GM21526 (cell line): ENCODE results near the gene RIN3.
"Not testable (repeated sequence)": the region's sequence is repeated elsewhere in the genome, so short reads cannot be mapped to it uniquely, and the experiment has no call there.

Experiments used
- ATAC-seq: cut with Tn5 transposase; IDR thresholded peaks from one replicate; pipeline ENCODE4 v1.9.1; 2021; ENCODE audit warnings: moderate library complexity; ENCODE audit not compliant: unreplicated experiment, low FRiP score

Gene RIN3

DNA sequence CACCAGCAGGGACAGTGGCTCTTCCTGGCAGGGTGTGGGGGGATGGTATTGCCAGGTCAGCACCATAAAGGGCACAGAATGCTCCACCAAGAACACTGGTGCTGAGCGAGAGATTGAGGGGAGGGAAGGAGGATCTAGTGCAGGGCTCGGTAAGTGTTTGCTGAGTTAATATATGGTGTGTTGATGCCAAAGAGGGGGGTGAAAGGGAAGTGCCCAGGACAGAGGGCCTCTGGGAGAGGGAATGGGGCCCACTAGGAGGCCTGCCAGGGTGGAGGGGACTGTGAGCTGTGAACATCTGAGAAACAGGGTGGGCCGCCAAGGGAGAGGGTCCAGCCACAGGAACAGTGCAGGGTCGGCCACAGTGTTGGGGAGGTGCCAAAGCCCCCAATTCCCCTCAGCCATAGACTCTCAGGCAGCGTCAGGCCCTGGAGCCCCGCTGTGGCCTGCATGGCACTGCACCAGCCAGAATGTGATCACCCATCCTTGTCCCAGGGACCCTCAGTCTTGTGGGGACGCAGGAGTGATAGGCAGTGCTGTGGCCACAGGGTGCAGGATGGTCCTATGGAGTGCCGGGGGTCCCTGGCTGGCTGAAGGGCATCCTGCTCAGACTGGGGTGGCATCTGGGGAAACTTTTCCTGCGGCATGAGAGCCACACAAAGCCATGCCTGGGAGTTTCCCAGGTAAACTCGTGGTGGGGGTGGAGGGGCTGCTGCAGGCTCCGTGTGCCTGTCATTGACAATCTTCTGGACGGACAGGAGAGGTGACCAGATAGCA, 11.9 kb downstream of the RIN3 start:
- no peak for ATAC-seq

DNA sequence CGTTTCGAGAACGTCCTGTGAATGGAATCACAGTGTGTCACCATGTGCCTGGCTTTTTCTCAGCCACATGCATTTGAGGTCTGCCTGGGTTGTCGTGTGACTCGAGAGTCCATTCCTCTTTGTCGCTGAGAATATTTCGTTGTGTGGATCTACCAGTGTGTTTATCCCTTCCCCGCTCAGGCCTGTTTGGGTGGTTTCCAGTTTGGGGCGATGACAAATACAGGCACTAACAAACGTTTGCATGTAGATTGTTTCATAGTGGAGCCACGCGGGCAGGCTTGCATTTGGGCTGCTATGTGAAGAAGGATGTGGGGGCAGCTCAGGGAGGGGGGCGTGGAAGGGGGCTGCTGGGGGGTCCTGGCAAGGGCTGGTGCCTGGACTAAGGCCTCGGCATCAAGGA, 14.1 kb downstream of the RIN3 start:
- ATAC-seq, result no peak

DNA sequence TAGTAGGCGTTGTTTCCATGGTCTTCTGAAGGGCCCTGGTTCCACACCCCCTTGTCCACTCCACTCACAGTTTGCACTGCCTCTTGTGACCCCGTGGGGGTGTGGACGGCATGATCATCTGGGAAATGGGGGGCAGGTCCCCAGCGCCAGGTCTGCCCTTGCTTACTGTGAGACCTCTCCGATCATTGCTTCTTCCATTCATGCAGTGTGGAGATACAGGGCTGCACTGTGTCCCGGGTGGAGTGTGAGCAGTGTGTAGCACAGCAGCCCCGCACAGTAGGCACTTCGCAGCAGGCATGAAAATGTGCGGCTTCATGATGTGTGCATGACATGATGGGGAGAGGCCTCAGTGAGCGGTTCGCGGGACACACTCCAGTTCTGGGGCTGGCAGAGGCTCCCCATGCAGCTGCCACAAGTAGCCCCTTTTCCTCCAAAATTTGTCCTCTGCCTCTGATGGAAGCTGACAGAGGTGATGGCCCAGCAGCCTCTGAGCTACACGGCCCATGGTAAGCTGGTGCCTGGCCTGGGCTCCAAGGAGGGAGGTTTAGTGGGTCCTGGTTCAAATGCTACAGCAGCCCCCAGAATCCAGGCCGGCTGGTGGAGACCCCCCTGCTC, 15.0 kb downstream of the RIN3 start:
- ATAC-seq, result no peak

DNA sequence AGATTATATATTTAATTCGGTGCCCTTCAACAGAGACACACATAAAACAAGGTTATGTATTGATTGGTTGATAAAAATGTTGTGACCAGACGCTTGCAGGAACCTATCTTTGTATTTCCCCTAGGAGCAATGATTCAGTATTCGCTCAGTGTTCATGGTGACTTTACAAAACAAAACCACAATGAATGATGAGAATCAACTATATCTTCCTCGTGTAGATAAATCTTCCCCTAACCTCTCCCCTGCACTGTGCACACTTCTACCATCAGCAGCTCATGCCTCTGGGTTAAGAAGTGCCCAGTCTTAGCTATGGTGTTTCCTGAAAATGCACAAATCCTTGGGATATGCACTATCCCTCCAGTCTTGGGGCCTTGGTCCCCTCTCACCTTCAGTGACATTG, 16.3 kb downstream of the RIN3 start:
- no peak for ATAC-seq

DNA sequence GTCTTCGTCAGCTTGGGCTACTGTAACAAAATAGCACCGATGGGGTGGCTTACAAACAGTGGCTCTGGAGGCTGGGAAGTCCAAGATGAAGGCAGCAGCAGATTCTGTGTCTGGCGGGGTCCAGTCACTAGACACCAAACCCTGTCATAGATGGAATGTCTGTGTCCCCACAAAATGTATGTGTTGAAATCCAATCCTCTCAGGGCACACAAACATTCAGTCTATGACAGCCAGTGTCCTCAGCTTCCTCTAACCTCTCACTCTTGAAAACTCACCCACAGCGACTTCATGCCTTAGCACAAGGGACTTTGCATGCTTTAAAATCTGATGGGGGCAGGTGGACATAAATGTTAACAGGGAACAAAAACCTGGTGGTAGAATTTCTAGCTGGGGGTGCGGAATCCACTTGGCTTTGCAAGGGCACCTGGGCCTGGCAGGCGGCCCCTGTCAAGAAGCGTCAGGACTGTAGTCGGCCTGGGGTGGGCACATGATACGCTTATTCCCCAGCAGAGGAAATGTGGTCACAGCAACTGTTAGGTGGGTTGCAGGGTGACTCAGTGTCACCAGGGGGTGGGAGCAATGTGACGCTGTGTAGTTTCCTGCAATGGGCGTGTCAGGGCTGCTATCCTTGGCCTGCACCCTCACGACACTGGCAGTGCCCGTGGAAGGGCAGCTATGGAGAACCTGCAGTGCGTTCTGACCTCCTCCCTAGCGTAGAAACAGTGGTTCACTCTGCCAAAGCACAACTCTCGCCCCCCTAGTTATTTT, 17.7 kb downstream of the RIN3 start:
- no peak for ATAC-seq

DNA sequence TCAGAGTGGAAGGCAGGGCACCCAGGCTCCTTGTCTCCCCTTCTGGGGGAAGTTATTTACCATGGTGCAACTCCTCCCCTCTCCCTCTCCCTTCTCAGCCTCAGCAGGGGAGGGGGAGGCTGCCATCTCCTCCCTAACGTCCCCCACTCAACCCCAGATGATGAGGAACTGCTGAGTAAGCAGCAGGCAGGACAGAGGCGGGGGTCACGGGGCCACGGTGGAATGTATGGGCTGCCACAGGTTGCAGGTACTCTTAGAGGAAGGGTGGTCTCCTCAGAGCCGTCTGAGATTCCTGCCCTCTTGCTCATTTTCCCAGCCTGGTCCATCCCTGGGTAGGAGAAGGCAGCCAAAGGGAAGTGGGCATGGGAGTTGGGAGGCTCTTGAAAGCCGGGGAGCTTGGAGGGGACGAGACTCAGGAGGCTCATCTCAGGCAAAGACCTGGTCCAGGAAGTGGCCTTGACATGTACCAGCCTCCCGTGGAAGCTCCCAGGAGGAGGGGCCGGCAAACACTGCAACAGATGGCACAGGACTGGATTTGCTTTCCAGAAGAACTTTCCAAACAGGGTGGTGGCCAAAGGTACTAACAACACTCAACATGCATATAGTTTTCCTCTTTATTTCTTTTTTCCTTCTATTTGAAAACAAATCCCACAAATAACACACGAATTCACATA, 19.0 kb downstream of the RIN3 start:
- no peak for ATAC-seq

DNA sequence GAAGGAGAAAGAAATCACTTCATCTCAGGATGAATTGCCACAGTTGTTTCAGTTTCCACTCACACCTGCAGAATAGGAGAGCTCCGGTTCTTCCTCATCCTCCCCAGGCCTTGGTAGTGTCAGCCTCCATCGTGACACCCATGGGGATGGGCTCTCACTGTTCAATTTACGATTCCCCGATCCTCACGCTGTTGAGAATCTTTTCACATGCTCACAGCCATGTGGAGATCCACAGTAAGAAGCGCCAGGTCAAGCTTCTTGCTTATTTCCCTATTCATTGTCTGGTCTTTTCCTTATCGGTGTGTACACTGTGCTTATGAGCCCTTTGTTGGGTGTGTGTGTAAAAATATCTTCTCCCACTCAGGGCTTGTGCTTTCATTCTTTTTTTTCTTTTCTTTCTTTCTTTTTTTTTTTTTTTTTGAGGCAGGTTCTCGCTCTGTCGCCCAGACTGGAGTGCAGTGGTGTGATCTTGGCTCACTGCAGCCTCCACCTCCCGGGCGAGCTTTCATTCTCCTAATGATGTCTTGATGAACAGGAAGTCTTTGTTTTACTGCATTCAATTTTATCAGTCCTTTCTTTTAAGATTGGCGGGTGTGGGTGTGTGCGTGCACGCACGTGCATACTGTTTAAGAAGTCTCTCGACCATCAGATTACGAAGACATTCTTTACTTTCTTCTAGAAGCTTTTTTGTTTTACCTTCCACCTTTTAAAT, 21.5 kb downstream of the RIN3 start:
- no peak for ATAC-seq

DNA sequence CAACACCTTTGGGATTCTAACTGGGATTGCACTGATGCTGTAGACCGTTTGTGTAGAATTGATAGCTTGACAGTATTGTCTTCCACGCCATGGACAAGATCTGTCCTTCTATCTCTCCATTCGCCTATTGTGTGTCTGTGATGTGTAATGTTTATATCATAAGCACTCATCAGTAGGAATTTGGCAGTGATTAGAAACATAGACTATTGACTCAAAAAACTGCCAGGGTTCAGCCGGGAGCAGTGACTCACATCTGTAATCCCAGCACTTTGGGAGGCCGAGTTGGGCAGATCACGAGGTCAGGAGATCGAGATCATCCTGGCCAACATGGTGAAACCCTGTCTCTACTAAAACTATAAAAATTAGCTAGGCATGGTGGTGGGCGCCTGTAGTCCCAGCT, 22.6 kb downstream of the RIN3 start:
- not testable (repeated sequence) for ATAC-seq

DNA sequence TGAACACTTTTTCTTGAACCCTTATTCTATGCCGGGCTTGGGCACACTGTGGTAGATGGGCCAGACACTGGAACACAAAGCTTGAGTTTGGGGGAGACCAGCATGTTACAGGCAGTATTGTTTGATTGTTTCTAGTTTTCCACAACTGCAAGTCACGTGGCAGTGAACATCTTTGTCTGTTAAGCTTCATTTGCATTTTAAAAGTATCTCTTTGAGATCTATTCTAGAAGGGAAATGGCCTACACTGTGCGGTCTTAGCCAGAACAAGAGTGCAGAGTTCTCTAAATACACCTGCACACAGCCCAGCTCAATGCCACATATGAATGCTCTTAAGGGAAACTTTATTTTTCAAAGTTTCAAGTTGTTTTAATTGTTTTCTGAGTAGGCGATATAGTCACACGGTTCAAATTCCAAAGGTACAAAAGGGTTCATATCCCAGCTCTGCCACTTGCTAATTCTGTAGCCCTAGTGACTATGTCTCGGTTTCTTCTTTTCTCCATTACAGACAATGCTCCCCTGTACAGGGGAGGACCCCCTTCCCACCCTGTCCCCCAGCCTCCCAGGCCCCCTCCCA, 24.9 kb downstream of the RIN3 start:
- peak; percentile 74 for ATAC-seq

DNA sequence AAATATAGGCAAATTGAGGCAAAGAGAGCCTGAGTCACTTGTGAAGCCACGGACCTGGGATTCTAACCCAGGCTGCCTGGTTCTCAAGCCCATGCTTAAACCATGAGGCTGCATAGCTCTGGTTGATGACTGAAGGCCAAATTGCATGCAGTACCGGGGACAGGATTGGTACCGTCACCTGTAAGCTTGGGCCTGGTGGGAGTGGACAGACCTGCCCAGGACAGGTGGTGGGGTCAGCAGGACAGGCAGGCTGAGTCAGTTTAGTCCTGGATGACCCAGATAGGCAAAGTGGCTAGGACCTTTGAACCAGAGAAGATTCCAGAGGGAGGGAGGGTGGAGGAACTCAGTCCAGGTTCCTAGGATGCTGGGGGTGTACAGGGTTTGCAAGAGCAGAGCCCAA, 25.8 kb downstream of the RIN3 start:
- ATAC-seq, result no peak

DNA sequence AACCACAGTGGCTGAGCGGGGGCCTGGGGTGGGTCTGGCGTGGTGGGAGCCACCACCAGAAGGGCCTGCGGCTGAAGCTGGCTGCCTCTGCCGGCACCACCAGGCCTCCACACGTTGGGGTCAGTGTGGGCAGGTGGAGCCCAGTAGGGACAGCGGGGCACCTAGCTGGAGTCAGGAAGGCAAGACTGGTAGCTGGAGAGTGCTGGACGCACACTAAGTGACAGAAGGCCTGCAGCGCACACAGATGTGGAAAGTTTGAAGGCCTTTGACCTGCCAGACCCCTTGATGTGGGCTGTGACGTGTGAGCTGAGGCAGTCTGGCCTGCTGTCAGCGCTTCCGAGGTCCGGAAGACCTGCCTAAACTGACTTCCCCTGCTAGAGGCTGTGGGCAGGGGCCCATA, 26.3 kb downstream of the RIN3 start:
- no peak for ATAC-seq

DNA sequence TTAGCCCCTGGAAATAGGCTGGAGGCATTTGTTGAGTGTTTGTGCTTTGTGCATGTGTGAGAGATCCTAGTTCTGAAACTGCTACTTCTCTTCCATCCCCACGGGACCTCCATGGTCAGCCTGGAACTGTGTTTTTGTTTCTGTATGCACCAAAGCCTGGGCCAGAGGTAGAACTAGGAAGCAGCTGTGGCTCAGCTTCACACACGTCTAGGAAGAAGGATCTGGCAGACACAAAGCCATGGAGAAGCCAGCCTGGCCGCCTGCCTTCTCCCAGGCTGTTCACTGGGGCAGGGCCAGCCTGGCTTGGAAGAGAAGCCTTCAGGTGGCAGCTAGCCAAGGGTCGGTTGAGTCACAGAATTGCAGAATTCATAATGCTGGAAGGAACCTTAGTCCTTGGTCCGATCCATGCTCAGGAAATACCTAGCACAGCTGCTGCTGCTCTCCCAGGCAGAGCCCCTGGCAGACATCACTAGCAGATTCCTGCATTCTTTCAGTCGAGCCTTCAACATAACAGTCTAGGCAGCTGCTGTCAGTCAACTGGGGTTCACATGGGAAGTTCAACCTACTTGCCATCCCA, 27.0 kb downstream of the RIN3 start:
- no peak for ATAC-seq

DNA sequence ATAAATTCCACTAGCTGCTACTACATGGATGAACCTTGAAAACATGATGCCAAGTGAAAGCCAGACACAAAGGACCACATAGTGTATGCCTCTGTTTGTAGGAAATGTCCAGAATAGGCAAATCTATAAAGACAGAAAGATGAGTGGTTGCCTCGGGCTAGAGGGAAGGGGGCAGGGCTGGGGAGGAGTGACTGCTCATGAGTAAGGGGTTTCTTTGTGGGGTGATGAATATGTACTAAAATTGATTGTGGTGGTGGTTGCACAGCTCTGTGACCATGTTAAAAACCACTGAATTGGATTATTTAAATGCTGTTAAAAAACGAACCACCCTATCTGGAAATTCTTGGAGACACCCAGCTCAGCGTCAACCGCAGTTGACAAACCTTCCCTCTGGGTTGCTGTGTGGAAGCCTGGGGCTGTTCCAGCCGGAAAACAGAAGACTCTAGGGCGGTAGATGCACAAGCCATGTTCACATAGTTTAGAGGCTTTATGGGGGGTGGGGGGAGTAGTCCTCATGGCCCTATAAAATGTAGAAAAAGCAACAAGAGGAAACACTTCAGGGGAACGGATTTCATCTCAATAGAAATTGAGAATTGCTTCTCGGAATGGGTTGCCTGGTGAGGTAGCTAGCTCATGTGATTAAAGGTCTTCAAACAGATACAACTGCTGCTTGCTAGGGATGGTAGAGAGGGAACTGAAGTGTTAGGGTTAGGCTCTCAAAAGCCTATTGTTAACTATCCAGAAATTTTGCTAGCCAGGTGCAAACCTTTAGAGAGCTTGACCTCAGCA, 29.4 kb downstream of the RIN3 start:
- no peak for ATAC-seq

DNA sequence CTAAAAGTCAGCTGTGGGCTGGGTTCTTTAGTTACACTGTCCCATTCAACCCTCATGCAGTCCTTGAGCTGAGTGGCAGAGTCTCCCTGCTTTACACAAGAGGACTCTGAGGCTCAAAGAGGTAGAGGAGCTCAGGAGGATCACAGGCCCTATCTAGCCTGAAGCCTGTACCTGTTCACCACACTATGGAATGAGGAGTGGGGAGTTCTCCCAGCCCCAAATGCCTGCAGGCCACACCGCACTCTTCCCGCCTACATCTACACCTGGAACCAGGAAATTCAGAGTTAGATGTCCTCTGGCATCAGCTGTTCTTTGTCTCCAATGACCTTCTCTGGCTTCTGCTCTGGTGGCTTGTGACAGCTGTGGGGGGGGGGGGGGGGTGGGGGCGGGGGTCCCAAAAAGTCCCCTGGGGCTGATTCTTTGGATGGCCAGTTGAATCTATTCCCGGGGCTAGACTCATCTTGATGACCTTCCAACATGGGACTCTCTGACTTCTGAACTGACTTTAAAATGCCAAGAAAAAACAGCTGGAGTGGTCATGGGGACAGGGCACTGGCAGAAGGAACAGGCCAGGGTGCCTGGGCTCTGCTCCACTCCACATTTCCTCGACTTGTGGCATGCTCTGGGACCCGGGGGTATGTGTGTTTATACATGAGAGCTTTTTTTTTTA, 30.6 kb downstream of the RIN3 start:
- no peak for ATAC-seq

DNA sequence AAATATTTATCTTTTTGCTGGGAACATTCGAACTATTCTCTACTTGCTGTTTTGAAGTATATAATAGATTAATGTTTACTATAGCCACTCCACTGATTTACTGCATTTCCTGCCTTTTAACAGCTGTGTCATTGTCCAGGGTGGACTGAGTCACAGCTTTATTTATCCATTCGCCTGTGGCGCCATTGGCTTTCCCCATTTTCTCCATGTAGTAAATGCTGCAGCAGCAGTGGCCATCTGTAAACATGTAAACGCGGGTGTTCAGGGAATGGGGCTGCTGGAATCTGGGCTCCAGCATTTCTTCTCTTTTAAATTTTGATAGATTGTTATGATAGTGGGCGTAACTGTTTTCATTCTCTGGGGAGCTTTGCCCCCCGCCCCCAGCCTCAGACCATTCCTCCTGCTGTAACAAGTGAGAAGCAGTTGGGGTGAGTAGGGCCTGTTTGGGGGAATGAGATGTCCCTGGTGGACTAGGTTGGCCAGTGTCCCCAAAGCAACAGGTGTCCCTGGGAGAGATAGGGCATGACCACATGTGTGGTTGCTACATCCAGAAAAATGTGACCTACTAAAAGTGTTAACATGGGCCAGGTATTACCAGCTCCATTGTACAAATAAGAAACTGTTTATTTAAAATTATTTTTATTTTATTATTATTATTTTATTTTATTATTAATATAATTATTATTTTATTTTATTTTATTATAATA, 32.9 kb downstream of the RIN3 start:
- ATAC-seq, result no peak

DNA sequence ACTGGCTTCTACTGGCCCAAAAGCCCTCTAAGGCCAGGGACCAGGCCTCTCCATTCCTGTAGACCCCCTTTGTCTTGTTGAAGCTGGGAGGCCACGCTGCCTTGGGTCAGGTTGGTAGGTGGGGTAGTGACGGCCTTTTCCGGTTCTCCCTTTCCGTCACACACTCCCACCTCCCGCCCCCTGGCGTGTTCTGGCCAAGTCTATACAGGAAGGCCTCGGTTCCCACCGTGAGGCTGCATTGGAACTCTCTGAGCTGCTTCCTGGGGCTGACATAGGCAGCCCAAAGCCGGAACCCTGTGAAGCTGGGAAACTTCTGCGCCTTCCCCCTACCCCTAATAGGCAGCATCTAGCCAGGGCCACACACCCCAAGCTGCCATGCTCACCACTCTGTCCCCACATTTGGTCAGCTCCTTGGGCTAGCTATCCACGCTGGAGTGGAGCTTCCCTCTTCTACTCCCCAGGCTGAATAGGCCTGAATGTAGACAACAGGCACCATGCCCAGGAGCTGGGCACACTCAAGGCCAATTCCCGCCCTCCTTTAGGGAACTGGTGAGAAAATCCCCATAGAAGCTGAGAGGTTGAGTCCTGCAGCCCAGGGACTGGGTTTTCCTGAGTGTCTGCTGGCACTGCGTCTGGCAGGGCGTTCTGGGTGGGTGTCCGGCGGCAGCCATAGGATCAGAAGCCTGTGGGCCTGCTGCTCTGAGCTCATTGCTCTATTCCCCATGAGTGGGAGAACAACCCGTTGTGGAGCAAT, 35.7 kb downstream of the RIN3 start:
- ATAC-seq, result no peak

DNA sequence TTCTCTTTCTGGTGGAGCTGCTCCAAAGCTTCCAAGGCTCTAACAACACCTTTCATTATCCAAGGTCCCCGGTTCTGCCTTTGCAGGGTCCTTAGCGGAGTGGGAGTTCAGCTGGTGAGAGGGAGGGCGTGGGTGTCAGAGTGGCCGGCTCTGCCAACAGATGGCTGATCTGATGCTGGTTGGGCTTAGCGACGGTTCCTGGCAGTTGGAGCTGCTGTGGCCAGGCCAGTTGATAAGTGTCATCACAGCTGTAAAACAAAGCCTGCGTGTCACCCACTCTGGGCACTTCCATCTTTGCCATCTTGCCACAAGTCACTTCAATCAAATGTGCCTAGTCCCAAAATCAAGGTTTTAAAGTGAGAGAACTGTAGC, 36.3 kb downstream of the RIN3 start:
- ATAC-seq, result no peak
